ENCODE results near the gene PDCD6IP.

DNA sequence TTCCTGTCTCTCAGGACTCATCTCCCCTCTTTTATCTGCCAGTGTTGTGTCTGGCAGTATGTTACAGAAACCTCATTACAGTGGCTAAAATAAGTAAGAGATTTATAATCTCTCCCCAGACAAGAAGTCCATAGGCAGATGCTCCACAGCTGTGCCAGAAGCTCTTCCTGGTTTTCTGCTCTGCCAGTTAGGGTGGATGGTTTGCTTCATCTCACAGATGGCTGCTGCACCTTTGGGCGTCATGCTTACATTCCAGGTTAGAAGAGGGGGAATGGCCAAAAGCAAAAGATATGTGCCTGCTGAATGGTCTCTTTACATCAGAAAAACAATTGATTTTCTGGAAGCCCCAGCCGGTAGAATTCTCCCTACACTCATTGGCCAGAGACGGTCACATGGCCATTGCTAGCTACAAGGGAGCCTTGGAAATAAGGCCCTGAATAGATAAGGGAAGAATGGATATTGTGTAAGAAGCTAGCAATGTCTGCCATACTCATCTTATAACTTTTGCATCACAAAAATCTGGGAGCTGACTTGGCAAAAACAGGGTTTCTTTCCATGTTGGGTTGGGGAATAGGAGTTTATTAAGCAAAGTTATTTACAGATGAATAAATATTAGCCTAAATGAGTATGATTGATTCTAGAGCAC is 91.1 kb downstream of the PDCD6IP start:
- TF ChIP-seq POLR2A (IDR thresholded peaks at IDR 0.05), result no peak
- TF ChIP-seq, protein P1, sequence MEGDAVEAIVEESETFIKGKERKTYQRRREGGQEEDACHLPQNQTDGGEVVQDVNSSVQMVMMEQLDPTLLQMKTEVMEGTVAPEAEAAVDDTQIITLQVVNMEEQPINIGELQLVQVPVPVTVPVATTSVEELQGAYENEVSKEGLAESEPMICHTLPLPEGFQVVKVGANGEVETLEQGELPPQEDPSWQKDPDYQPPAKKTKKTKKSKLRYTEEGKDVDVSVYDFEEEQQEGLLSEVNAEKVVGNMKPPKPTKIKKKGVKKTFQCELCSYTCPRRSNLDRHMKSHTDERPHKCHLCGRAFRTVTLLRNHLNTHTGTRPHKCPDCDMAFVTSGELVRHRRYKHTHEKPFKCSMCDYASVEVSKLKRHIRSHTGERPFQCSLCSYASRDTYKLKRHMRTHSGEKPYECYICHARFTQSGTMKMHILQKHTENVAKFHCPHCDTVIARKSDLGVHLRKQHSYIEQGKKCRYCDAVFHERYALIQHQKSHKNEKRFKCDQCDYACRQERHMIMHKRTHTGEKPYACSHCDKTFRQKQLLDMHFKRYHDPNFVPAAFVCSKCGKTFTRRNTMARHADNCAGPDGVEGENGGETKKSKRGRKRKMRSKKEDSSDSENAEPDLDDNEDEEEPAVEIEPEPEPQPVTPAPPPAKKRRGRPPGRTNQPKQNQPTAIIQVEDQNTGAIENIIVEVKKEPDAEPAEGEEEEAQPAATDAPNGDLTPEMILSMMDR (IDR thresholded peaks at IDR 0.05), result no peak

Measured in prostate gland (tissue), 2 donors.